WTC11 (cell line): Measurements from ENCODE around the gene DIO3. TPM values are rescaled to one million over a fixed set of nuclear protein-coding genes. Genes with fewer than 3 reads are reported as not detected.

Experiments
- ATAC-seq: fragments of 200-7000 bp; cut with Tn5 transposase; 2 replicates; pipeline ENCODE4 v1.10.0; 2021; ENCODE audit warnings: mild to moderate bottlenecking, moderate library complexity
- CTCF ChIA-PET: fragments of 300-600 bp; sonication (Branson Sonifier 250); formaldehyde crosslinking; loops from one replicate; lab custom pipeline; 2021; ENCODE audit warnings: antibody characterized with exemption; lab: Charles Lee
- POLR2A ChIA-PET: fragments of 350-600 bp; sonication (Branson Sonifier 250); formaldehyde crosslinking; loops from one replicate; lab custom pipeline; 2021; ENCODE audit warnings: antibody characterized with exemption; lab: Charles Lee
- DNase-seq: peaks from one replicate; pipeline ENCODE4 v3.0.0; 2021; ENCODE audit warnings: low spot score
- H3K27ac Mint-ChIP-seq: 2 replicates; pipeline ENCODE4 v1.8.0; 2021; ENCODE audit warnings: mixed read lengths
- H3K27me3 Mint-ChIP-seq: 2 replicates; pipeline ENCODE4 v1.8.0; 2021; ENCODE audit warnings: low read depth, mild to moderate bottlenecking, moderate library complexity, mixed read lengths
- H3K36me3 Mint-ChIP-seq: 2 replicates; pipeline ENCODE4 v1.8.0; 2021; ENCODE audit warnings: mixed read lengths
- H3K4me1 Mint-ChIP-seq: 2 replicates; pipeline ENCODE4 v1.8.0; 2022; ENCODE audit warnings: mixed read lengths
- H3K4me3 Mint-ChIP-seq: 2 replicates; pipeline ENCODE4 v1.8.0; 2021; ENCODE audit warnings: mild to moderate bottlenecking, moderate library complexity, mixed read lengths
- H3K9me3 Mint-ChIP-seq: 2 replicates; pipeline ENCODE4 v1.8.0; 2021; ENCODE audit warnings: mixed read lengths
- AR ChIP-seq: fragments of 250-450 bp; sonication (Bioruptor Pico); IDR thresholded peaks from 2 replicates; pipeline ENCODE4 v1.9.0; 2021; ENCODE audit warnings: mild to moderate bottlenecking
- ATF2 ChIP-seq: sonication (generic); formaldehyde crosslinking; IDR thresholded peaks from 2 replicates; pipeline ENCODE4 v1.8.1; 2022; ENCODE audit warnings: low read depth, missing genetic modification reagents, borderline replicate concordance
- ATF3 ChIP-seq: sonication (generic); formaldehyde crosslinking; conservative IDR thresholded peaks from 2 replicates; pipeline ENCODE4 v1.8.1; 2022; ENCODE audit warnings: mild to moderate bottlenecking, missing genetic modification reagents
- CDX4 ChIP-seq: fragments of 250-450 bp; sonication (Bioruptor Pico); IDR thresholded peaks from 2 replicates; pipeline ENCODE4 v1.9.0; 2021; ENCODE audit warnings: moderate library complexity, mild to moderate bottlenecking, inconsistent platforms, borderline replicate concordance
- FOXJ3 ChIP-seq: sonication (generic); formaldehyde crosslinking; IDR thresholded peaks from 2 replicates; pipeline ENCODE4 v1.9.0; 2021; ENCODE audit warnings: missing genetic modification reagents, mild to moderate bottlenecking, borderline replicate concordance
- FOXK1 ChIP-seq: sonication (generic); formaldehyde crosslinking; IDR thresholded peaks from 2 replicates; pipeline ENCODE4 v1.8.0; 2022; ENCODE audit warnings: mild to moderate bottlenecking, moderate library complexity, missing genetic modification reagents
- FOXP1 ChIP-seq: sonication (generic); formaldehyde crosslinking; IDR thresholded peaks from 2 replicates; pipeline ENCODE4 v1.8.0; 2022; ENCODE audit warnings: missing genetic modification reagents, mild to moderate bottlenecking, moderate library complexity, borderline replicate concordance
- FOXP4 ChIP-seq: sonication (generic); formaldehyde crosslinking; IDR thresholded peaks from 2 replicates; pipeline ENCODE4 v1.8.0; 2022; ENCODE audit warnings: mild to moderate bottlenecking, missing genetic modification reagents
- HMGXB4 ChIP-seq: sonication (generic); formaldehyde crosslinking; IDR thresholded peaks from 2 replicates; pipeline ENCODE4 v1.8.1; 2023; ENCODE audit warnings: mild to moderate bottlenecking, moderate library complexity, missing genetic modification reagents
- KAT7 ChIP-seq: sonication (generic); formaldehyde crosslinking; IDR thresholded peaks from 2 replicates; pipeline ENCODE4 v1.8.1; 2023; ENCODE audit warnings: missing genetic modification reagents, mild to moderate bottlenecking, borderline replicate concordance
- NR3C1 ChIP-seq: sonication (generic); formaldehyde crosslinking; conservative IDR thresholded peaks from 2 replicates; pipeline ENCODE4 v1.8.1; 2023; ENCODE audit warnings: low read depth, mild to moderate bottlenecking, missing genetic modification reagents
- OVOL2 ChIP-seq: fragments of 250-450 bp; sonication (Bioruptor Pico); IDR thresholded peaks from 2 replicates; pipeline ENCODE4 v1.9.0; 2021; ENCODE audit warnings: mild to moderate bottlenecking, borderline replicate concordance
- PRRX2 ChIP-seq: fragments of 250-450 bp; sonication (Bioruptor Pico); IDR thresholded peaks from 2 replicates; pipeline ENCODE4 v1.8.0; 2021; ENCODE audit warnings: mild to moderate bottlenecking
- RORB ChIP-seq: fragments of 250-450 bp; sonication (Bioruptor Pico); IDR thresholded peaks from 2 replicates; pipeline ENCODE4 v1.9.0; 2021; ENCODE audit warnings: mild to moderate bottlenecking
- SP1 ChIP-seq: sonication (generic); formaldehyde crosslinking; conservative IDR thresholded peaks from 2 replicates; pipeline ENCODE4 v1.8.1; 2022; ENCODE audit warnings: missing genetic modification reagents
- TCF7 ChIP-seq: sonication (generic); formaldehyde crosslinking; IDR thresholded peaks from 2 replicates; pipeline ENCODE4 v1.8.0; 2022; ENCODE audit warnings: mild to moderate bottlenecking, low read depth, missing genetic modification reagents, moderate library complexity
- TEAD1 ChIP-seq: sonication (generic); formaldehyde crosslinking; IDR thresholded peaks from 2 replicates; pipeline ENCODE4 v1.8.0; 2022; ENCODE audit warnings: mild to moderate bottlenecking, missing genetic modification reagents
- TEAD4 ChIP-seq: sonication (generic); formaldehyde crosslinking; IDR thresholded peaks from 2 replicates; pipeline ENCODE4 v1.8.0; 2022; ENCODE audit warnings: mild to moderate bottlenecking, missing genetic modification reagents
- ZNF121 ChIP-seq: sonication (generic); formaldehyde crosslinking; IDR thresholded peaks from 2 replicates; pipeline ENCODE4 v1.8.0; 2023; ENCODE audit warnings: missing genetic modification reagents
- ZNF281 ChIP-seq: sonication (generic); formaldehyde crosslinking; IDR thresholded peaks from 2 replicates; pipeline ENCODE4 v1.8.0; 2023; ENCODE audit warnings: mild to moderate bottlenecking, missing genetic modification reagents
- ZNF416 ChIP-seq: fragments of 250-450 bp; sonication (Bioruptor Pico); IDR thresholded peaks from 2 replicates; pipeline ENCODE4 v1.9.0; 2021; ENCODE audit warnings: mild to moderate bottlenecking, inconsistent platforms
- ZNF423 ChIP-seq: fragments of 250-450 bp; sonication (Bioruptor Pico); IDR thresholded peaks from 2 replicates; pipeline ENCODE4 v2.1.2; 2022; ENCODE audit warnings: mild to moderate bottlenecking, moderate library complexity
- total RNA-seq: library from RNA; stranded (reverse); gene quantifications from 3 replicates; pipeline ENCODE4 v1.2.3, GENCODE V29; 2021

The DIO3 gene
- total RNA-seq, 1 experiment from 2014 or later, result 0.52 TPM

GRCh38 chr14:101516401-101516800 lies 44.9 kb upstream of the DIO3 start (continued):
- TF ChIP-seq HMGXB4 (CRISPR knock-in tag) (no peak), ZNF121 (CRISPR knock-in tag) (no peak), TEAD1 (no peak), FOXK1 (CRISPR knock-in tag) (no peak), ZNF416 (CRISPR knock-in tag) (no peak), PRRX2 (CRISPR knock-in tag) (no peak), SP1 (CRISPR knock-in tag) (no peak), AR (CRISPR knock-in tag) (no peak), NR3C1 (CRISPR knock-in tag) (no peak), ATF2 (CRISPR knock-in tag) (no peak), RORB (no peak), OVOL2 (CRISPR knock-in tag) (no peak)

GRCh38 chr14:101518611-101519473 lies 42.5 kb upstream of the DIO3 start:
- H3K9me3 Mint-ChIP-seq, result peaks cover 21% of the 10 kb centered on the region
- POLR2A ChIA-PET, result no interaction called here
- no peak overlapping the region for H3K27ac Mint-ChIP-seq
- H3K4me3 Mint-ChIP-seq, result no peak overlapping the region
- H3K36me3 Mint-ChIP-seq, result peaks cover 17% of the 10 kb centered on the region
- DNase-seq, result no peak
- no peaks in the 10 kb centered on the region for H3K27me3 Mint-ChIP-seq
- H3K4me1 Mint-ChIP-seq, result peaks cover 5% of the 10 kb centered on the region; the same call in 1 of the 2 replicates
- no peak for ATAC-seq
- CTCF ChIA-PET, result interaction anchor here (2.1 kb wide), 1 partner anchor 15 kb away, joined by 6 read pairs; no protein-coding TSS in a partner anchor
- no peak for TF ChIP-seq FOXJ3
- no peak for TF ChIP-seq TCF7
- no peak for TF ChIP-seq FOXP4 (CRISPR knock-in tag)
- no peak for TF ChIP-seq ZNF281 (CRISPR knock-in tag)
- no peak for TF ChIP-seq TEAD4 (CRISPR knock-in tag)
- no peak for TF ChIP-seq FOXP1 (CRISPR knock-in tag)
- TF ChIP-seq ATF3, result no peak
- TF ChIP-seq KAT7 (CRISPR knock-in tag), result no peak
- no peak for TF ChIP-seq ZNF423 (CRISPR knock-in tag)
- TF ChIP-seq CDX4, result no peak
- TF ChIP-seq NR3C1 (CRISPR knock-in tag), result no peak
- no peak for TF ChIP-seq ATF2 (CRISPR knock-in tag)
